CD14-positive monocyte (primary cell): ENCODE results near the gene MPP7. TPM values are rescaled to one million over a fixed set of nuclear protein-coding genes. Genes with fewer than 3 reads are reported as not detected.

Experiments
- DNase-seq, 3 donors: peaks; one replicate each; pipeline ENCODE4 v3.0.0-alpha.2; 2011 to 2022
- H2AFZ ChIP-seq: 2 replicates; pipeline ENCODE4 v1.6.0; 2012; ENCODE audit warnings: mild to moderate bottlenecking, low read depth, low read length, inconsistent platforms; ENCODE audit not compliant: insufficient read depth, poor library complexity, severe bottlenecking
- H3K27ac ChIP-seq, 2 donors: 1 replicate in 1 of 2; 2 replicates in 1 of 2; pipeline ENCODE4 v1.5.1; 2012 to 2013; ENCODE audit warnings: low read length in 2 of 2, control low read depth in 1 of 2, inconsistent platforms in 1 of 2, low read depth in 1 of 2, mild to moderate bottlenecking in 1 of 2
- H3K27me3 ChIP-seq, 2 donors: one replicate each; pipeline versions ENCODE4 v1.6.0 to v1.6.1; 2011 to 2013; ENCODE audit warnings: low read length in 2 of 2; ENCODE audit not compliant: control insufficient read depth in 2 of 2, insufficient read depth in 2 of 2
- H3K36me3 ChIP-seq, 2 donors: replicated peaks in 1 of 2; 1 replicate in 1 of 2; 2 replicates in 1 of 2; pipeline versions ENCODE4 v1.5.1 to v1.6.1; 2012 to 2013; ENCODE audit warnings: low read length in 2 of 2, control low read depth in 1 of 2, inconsistent platforms in 1 of 2, mild to moderate bottlenecking in 1 of 2; ENCODE audit not compliant: insufficient read depth in 2 of 2, control insufficient read depth in 1 of 2
- H3K4me1 ChIP-seq, 2 donors: 1 replicate in 1 of 2; 2 replicates in 1 of 2; pipeline versions ENCODE4 v1.5.1 to v1.6.1; 2012 to 2013; ENCODE audit warnings: low read length in 2 of 2, control low read depth in 1 of 2, inconsistent platforms in 1 of 2, mild to moderate bottlenecking in 1 of 2, moderate library complexity in 1 of 2; ENCODE audit not compliant: insufficient read depth in 2 of 2, control insufficient read depth in 1 of 2
- H3K4me2 ChIP-seq: replicated peaks from 2 replicates; pipeline ENCODE3; 2012; ENCODE audit warnings: low read length, moderate library complexity, mild to moderate bottlenecking; ENCODE audit not compliant: poor library complexity, severe bottlenecking; ENCODE audit errors: extremely low read depth
- H3K4me3 ChIP-seq, 3 experiments: fragments of 200-600 bp in 1 of 3; sonication (generic) in 1 of 3; replicated peaks in 1 of 3; 1 replicate in 2 of 3; 2 replicates in 1 of 3; pipeline ENCODE4 v1.5.1; 2011 to 2013; ENCODE audit warnings: low read length in 3 of 3, mild to moderate bottlenecking in 3 of 3, control low read depth in 2 of 3, low read depth in 2 of 3, inconsistent platforms in 1 of 3, moderate library complexity in 1 of 3
- H3K79me2 ChIP-seq: 2 replicates; pipeline ENCODE4 v1.6.0; 2012; ENCODE audit warnings: mild to moderate bottlenecking, control low read depth, inconsistent platforms, low read length, moderate library complexity; ENCODE audit not compliant: insufficient read depth
- H3K9ac ChIP-seq: 2 replicates; pipeline ENCODE4 v1.6.0; 2017; ENCODE audit warnings: low read length, mild to moderate bottlenecking; ENCODE audit not compliant: insufficient read depth, poor library complexity, severe bottlenecking
- H3K9me3 ChIP-seq, 2 donors: replicated peaks in 1 of 2; 1 replicate in 1 of 2; 2 replicates in 1 of 2; pipeline versions ENCODE4 v1.5.1 to v1.6.1; 2012 to 2013; ENCODE audit warnings: low read length in 2 of 2, control low read depth in 1 of 2; ENCODE audit not compliant: control insufficient read depth in 1 of 2, insufficient read depth in 1 of 2
- H4K20me1 ChIP-seq: 2 replicates; pipeline ENCODE4 v1.6.0; 2012; ENCODE audit warnings: mild to moderate bottlenecking, low read length, control low read depth, moderate library complexity; ENCODE audit not compliant: insufficient read depth
- H3K27ac Mint-ChIP-seq, 7 donors: one replicate each; pipeline ENCODE4 v1.8.0; 2020; ENCODE audit warnings: mild to moderate bottlenecking in 7 of 7, mixed read lengths in 7 of 7, moderate library complexity in 6 of 7, inconsistent platforms in 2 of 7
- H3K27me3 Mint-ChIP-seq, 3 donors: one replicate each; pipeline ENCODE4 v1.8.0; 2021 to 2022; ENCODE audit warnings: low read depth in 3 of 3, mild to moderate bottlenecking in 3 of 3, mixed read lengths in 3 of 3, moderate library complexity in 3 of 3, inconsistent platforms in 1 of 3
- H3K36me3 Mint-ChIP-seq, 2 donors: one replicate each; pipeline ENCODE4 v1.8.0; 2020; ENCODE audit warnings: mixed read lengths in 2 of 2, inconsistent platforms in 1 of 2, mild to moderate bottlenecking in 1 of 2
- H3K4me1 Mint-ChIP-seq: one replicate; pipeline ENCODE4 v1.8.0; 2020; ENCODE audit warnings: mild to moderate bottlenecking, mixed read lengths
- H3K4me3 Mint-ChIP-seq, 2 donors: one replicate each; pipeline ENCODE4 v1.8.0; 2020; ENCODE audit warnings: mild to moderate bottlenecking in 2 of 2, mixed read lengths in 2 of 2, moderate library complexity in 1 of 2
- H3K9me3 Mint-ChIP-seq, 7 donors: one replicate each; pipeline ENCODE4 v1.8.0; 2020 to 2022; ENCODE audit warnings: mixed read lengths in 7 of 7, mild to moderate bottlenecking in 6 of 7, moderate library complexity in 6 of 7, inconsistent platforms in 2 of 7
- CTCF ChIP-seq: fragments of 200-600 bp; IDR thresholded peaks from one replicate; pipeline ENCODE4 v1.8.0; 2022; ENCODE audit warnings: antibody characterized with exemption, mild to moderate bottlenecking
- WGBS: methylation state at CpG from one replicate; pipeline ENCODE4 v1.1.5; 2013; ENCODE audit warnings: missing lambda C conversion rate; ENCODE audit not compliant: insufficient coverage; 5-methylcytosine and 5-hydroxymethylcytosine counted together
- intact Hi-C, 2 donors: fragments of 100-400 bp; cut with micrococcal nuclease; formaldehyde crosslinking; loops; one replicate each; pipeline versions ENCODE4 v1.15.0 to v1.15.1; 2023
- polyA plus RNA-seq, 3 donors: library from polyadenylated mRNA; depleted of rRNA in 1 of 3; unstranded in 2 of 3; stranded (reverse) in 1 of 3; fragments of 300-500 nt in 2 of 3; fragments of >200 nt in 1 of 3; fragmentation: Illumina TruSeq in 2 of 3; gene quantifications; 1 replicate in 2 of 3; 2 replicates in 1 of 3; pipeline ENCODE4 v1.2.3, GENCODE V29; 2012 to 2021

The MPP7 gene
- polyA plus RNA-seq, 3 donors: 17.3 to 48.3 (median 33.6) TPM

GRCh38 chr10:28269842-28270456 is 32.9 kb downstream of the MPP7 start:
- H3K4me3 ChIP-seq: no peak overlapping the region
- peaks cover 97% of the 10 kb centered on the region for H4K20me1 ChIP-seq
- H3K9me3 ChIP-seq: no peaks in the 10 kb centered on the region
- no peak for DNase-seq
- H3K79me2 ChIP-seq: peaks cover 85% of the 10 kb centered on the region
- Mint-ChIP-seq H3K9me3 (peaks cover 0 to 4% (median 0%) of the 10 kb centered on the region in 7 donors), H3K4me3 (no peak overlapping the region), H3K36me3 (peaks cover 6 to 15% of the 10 kb centered on the region in 2 donors), H3K27me3 (no peaks in the 10 kb centered on the region), H3K27ac (no peak overlapping the region), H3K4me1 (peaks cover 46% of the 10 kb centered on the region)
- peaks cover 29 to 33% of the 10 kb centered on the region in 2 donors for H3K4me1 ChIP-seq
- H3K36me3 ChIP-seq: no peaks in the 10 kb centered on the region
- TF ChIP-seq CTCF: no peak
- no peaks in the 10 kb centered on the region for H3K27me3 ChIP-seq
- H2AFZ ChIP-seq: no peak overlapping the region
- H3K27ac ChIP-seq: no peak overlapping the region
- intact Hi-C loops: no loop called here
- 100% methylated on average over 4 of the region's 9 CpGs for WGBS
- H3K4me2 ChIP-seq: no peak overlapping the region
- H3K9ac ChIP-seq: no peak overlapping the region

GRCh38 chr10:28266449-28267224 is 36.2 kb downstream of the MPP7 start:
- peak in 2 of 3 donors; percentile 7 to 30 for DNase-seq

More at GRCh38 chr10:28266449-28267224, 36.2 kb downstream of the MPP7 start:
- intact Hi-C loops: no loop called here
- H2AFZ ChIP-seq: no peak overlapping the region
- H3K36me3 ChIP-seq: peaks cover 0 to 9% of the 10 kb centered on the region in 2 donors
- H3K9ac ChIP-seq: no peak overlapping the region
- H3K4me1 ChIP-seq: peaks cover 29 to 33% of the 10 kb centered on the region in 2 donors
- H3K4me2 ChIP-seq: peak overlapping the region; percentile 53
- H3K27ac ChIP-seq: peak overlapping the region; percentile 47 to 83
- Mint-ChIP-seq H3K4me1 (peaks cover 43% of the 10 kb centered on the region), H3K36me3 (peaks cover 16 to 23% of the 10 kb centered on the region in 2 donors), H3K4me3 (peak overlapping the region in 1 of 2 donors; percentile 67), H3K27ac (peak overlapping the region; percentile 79 to 93 (median 87)), H3K27me3 (peaks cover 0 to 2% (median 0%) of the 10 kb centered on the region in 3 donors), H3K9me3 (peaks cover 0 to 3% (median 0%) of the 10 kb centered on the region in 7 donors)
- TF ChIP-seq CTCF: no peak
- H4K20me1 ChIP-seq: peaks cover 92% of the 10 kb centered on the region
- no peaks in the 10 kb centered on the region for H3K27me3 ChIP-seq
- no peaks in the 10 kb centered on the region for H3K9me3 ChIP-seq
- H3K79me2 ChIP-seq: peaks cover 87% of the 10 kb centered on the region
- H3K4me3 ChIP-seq: peak overlapping the region in 1 of 3 experiments; percentile 48
- no CpG with 5 or more reads among the region's 3 CpGs for WGBS
